Measurements from ENCODE around the gene KBTBD6.
"Not testable (repeated sequence)": the region's sequence is repeated elsewhere in the genome, so short reads cannot be mapped to it uniquely, and the experiment has no call there.

GRCh38 chr13:41131660-41132511, 716 bp downstream of the KBTBD6 start:
- TF ChIP-seq, protein P1, sequence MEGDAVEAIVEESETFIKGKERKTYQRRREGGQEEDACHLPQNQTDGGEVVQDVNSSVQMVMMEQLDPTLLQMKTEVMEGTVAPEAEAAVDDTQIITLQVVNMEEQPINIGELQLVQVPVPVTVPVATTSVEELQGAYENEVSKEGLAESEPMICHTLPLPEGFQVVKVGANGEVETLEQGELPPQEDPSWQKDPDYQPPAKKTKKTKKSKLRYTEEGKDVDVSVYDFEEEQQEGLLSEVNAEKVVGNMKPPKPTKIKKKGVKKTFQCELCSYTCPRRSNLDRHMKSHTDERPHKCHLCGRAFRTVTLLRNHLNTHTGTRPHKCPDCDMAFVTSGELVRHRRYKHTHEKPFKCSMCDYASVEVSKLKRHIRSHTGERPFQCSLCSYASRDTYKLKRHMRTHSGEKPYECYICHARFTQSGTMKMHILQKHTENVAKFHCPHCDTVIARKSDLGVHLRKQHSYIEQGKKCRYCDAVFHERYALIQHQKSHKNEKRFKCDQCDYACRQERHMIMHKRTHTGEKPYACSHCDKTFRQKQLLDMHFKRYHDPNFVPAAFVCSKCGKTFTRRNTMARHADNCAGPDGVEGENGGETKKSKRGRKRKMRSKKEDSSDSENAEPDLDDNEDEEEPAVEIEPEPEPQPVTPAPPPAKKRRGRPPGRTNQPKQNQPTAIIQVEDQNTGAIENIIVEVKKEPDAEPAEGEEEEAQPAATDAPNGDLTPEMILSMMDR (conservative IDR thresholded peaks at IDR 0.05; ENCODE audit: low read length): not testable (repeated sequence)
- TF ChIP-seq EZH2phosphoT487 (IDR thresholded peaks at IDR 0.05; ENCODE audit: borderline replicate concordance, low read depth, low read length): not testable (repeated sequence)

All from OCI-LY7 (cell line).